Activated CD8-positive, alpha-beta T cell treated with anti-CD3 and anti-CD28 coated beads, Interleukin-2, amount 10 ng/mL, durations not matched to agents 7 days and 5 days (primary cell): ENCODE data around the gene GC. TPM values are rescaled to one million over a fixed set of nuclear protein-coding genes. Genes with fewer than 3 reads are reported as not detected.
"Not testable (repeated sequence)": the region's sequence is repeated elsewhere in the genome, so short reads cannot be mapped to it uniquely, and the experiment has no call there.

ENCODE experiments used
- ATAC-seq: fragments of 150-1000 bp; cut with Tn5 transposase; one replicate; pipeline ENCODE4 v1.10.0; 2021; ENCODE audit warnings: moderate library complexity
- CTCF ChIA-PET: fragments of 350-600 bp; sonication (Branson Sonifier 250); formaldehyde crosslinking; loops from one replicate; lab custom pipeline; 2021; ENCODE audit warnings: antibody characterized with exemption; lab: Charles Lee
- POLR2A ChIA-PET: fragments of 350-600 bp; sonication (Branson Sonifier 250); formaldehyde crosslinking; loops from one replicate; lab custom pipeline; 2021; ENCODE audit warnings: antibody characterized with exemption; lab: Charles Lee
- DNase-seq: peaks from one replicate; pipeline ENCODE4 v3.0.0-alpha.2; 2020
- H3K27ac Mint-ChIP-seq: one replicate; pipeline ENCODE4 v1.8.0; 2021; ENCODE audit warnings: mild to moderate bottlenecking, mixed read lengths
- H3K27me3 Mint-ChIP-seq: one replicate; pipeline ENCODE4 v1.8.0; 2021; ENCODE audit warnings: low read depth, mixed read lengths
- H3K36me3 Mint-ChIP-seq: one replicate; pipeline ENCODE4 v1.8.0; 2021; ENCODE audit warnings: low read depth, mixed read lengths
- H3K4me1 Mint-ChIP-seq: one replicate; pipeline ENCODE4 v1.8.0; 2021; ENCODE audit warnings: low read depth, mixed read lengths
- H3K4me3 Mint-ChIP-seq: one replicate; pipeline ENCODE4 v1.8.0; 2021; ENCODE audit warnings: mild to moderate bottlenecking, mixed read lengths
- H3K9me3 Mint-ChIP-seq: one replicate; pipeline ENCODE4 v1.8.0; 2022; ENCODE audit warnings: mixed read lengths; ENCODE audit not compliant: insufficient read depth
- total RNA-seq, 2 experiments: library from RNA; stranded (reverse); gene quantifications; one replicate each; pipeline ENCODE4 v1.2.3, GENCODE V29; 2021

The GC gene
- total RNA-seq, 2 experiments from 2014 or later = not detected

DNA sequence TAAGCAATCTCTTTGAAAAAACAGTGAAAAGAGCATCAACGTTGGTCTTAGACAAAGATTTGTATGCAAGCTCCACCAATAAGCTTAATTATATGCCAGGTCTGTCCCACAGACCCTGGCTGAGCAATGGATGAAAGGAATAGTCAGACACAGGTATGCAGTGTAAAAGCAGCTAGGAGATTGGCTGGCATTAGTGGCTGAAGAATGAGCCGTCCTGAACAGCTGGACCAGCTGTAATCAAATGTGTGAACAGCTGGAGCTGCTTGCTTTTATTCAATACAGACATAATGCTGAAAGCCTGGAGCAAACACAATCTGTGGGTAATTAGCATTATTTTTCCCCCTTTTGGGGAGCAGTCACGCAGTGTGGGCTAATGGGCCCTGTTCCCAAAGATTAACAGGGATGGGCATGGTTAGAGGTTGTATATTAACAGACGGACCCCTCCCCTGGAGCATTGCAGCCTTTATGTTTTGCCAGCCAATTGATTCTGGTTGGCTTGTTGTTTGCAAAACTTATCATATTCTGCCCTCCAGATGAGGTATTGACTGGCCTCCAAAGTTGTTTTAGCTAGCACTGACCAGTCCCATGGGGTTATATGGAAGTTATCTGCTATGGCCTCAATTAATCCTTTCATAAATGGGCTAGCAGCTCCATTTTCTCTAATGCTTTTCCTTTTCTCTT lies 20.3 kb upstream of the GC start:
- CTCF ChIA-PET, H3K27me3 Mint-ChIP-seq, DNase-seq, H3K4me3 Mint-ChIP-seq, POLR2A ChIA-PET, H3K4me1 Mint-ChIP-seq, H3K9me3 Mint-ChIP-seq, ATAC-seq, H3K27ac Mint-ChIP-seq, H3K36me3 Mint-ChIP-seq: not testable (repeated sequence)

DNA sequence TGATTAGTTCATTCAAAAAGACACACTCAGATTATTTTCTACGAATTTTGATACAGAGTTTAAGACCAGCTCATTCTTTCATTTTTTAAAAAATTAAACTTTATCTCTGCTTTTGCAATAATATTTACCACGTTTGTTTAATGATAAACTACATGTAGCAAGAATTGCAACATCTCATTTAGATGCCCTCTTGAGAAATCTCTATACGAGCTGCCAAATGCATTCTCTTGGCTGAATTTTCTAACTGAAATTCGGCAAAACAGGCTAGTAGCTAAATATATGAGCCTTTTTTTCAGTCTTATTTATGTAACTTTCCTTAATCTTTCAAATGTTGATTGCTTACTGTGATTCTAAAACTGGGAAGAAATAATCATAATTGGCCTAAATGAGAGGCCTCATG lies 2.1 kb upstream of the GC start:
- no peak for DNase-seq
- no peaks in the 10 kb centered on the region for H3K4me1 Mint-ChIP-seq
- CTCF ChIA-PET = no interaction called here

DNA sequence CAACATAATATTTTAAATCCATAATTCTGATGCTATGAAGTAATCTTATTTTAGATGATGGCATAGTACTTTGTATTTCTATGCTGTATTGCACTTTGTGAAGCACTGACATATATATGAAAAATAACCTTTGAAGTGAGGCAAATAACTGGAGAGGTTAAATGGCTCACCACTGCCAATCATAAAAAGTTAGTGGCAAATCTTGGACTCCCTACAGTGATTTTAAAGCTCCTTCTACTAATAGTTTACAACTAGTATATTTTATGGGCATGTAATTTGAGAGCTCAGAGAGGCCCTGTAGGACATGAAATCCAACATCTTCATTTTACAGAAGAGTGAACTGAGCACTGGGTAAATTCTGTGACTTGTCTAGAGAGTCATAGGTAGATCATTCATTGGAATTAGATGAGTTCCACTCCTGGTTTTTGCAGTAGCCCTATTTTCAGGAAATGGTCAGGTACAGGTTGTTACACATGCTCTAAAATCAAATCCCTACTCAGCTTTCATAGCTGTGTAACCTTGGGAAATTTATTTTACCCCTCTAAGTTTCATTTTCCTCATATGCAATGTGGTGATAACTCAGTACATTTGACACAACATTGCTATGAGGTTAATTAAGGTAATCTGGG lies 804 bp upstream of the GC start:
- H3K36me3 Mint-ChIP-seq = no peaks in the 10 kb centered on the region
- DNase-seq (no peak), ATAC-seq (no peak)
- ChIA-PET POLR2A (no interaction called here), CTCF (no interaction called here)
- no peaks in the 10 kb centered on the region for H3K4me1 Mint-ChIP-seq
- H3K27ac Mint-ChIP-seq = no peak overlapping the region
- no peak overlapping the region for H3K4me3 Mint-ChIP-seq
- H3K27me3 Mint-ChIP-seq = peaks cover 2% of the 10 kb centered on the region
- no peaks in the 10 kb centered on the region for H3K9me3 Mint-ChIP-seq

More for the DNA sequence above, 2.1 kb upstream of the GC start:
- ATAC-seq = no peak
- Mint-ChIP-seq H3K27me3 (peaks cover 2% of the 10 kb centered on the region), H3K36me3 (no peaks in the 10 kb centered on the region), H3K4me3 (no peak overlapping the region), H3K9me3 (no peaks in the 10 kb centered on the region), H3K27ac (no peak overlapping the region)
- POLR2A ChIA-PET = no interaction called here

DNA sequence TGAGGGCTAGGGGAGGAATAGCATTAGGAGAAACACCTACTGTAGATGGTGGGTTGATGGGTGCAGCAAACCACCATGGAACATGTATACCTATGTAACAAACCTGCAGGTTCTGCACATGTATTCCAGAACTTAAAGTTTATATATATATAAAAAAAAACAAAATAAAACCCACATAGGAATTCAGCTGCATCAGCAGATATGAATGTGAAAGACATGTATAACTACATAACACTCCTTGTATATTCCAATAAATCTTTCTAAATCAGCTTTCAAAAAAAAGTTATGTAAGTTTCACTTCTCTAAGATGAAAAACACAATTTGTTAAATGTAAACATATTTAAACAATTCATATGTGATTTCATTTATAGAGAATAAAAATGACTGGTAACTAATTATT lies 6.0 kb downstream of the GC start:
- ChIA-PET CTCF (interaction anchor here (0.7 kb wide), 1 partner anchor 589 kb away, joined by 3 read pairs; no protein-coding TSS in a partner anchor), POLR2A (no interaction called here)
- ATAC-seq (no peak), DNase-seq (no peak)
- H3K4me1 Mint-ChIP-seq = no peaks in the 10 kb centered on the region
- no peak overlapping the region for H3K4me3 Mint-ChIP-seq
- no peaks in the 10 kb centered on the region for H3K27me3 Mint-ChIP-seq
- H3K36me3 Mint-ChIP-seq = no peaks in the 10 kb centered on the region
- no peaks in the 10 kb centered on the region for H3K9me3 Mint-ChIP-seq
- H3K27ac Mint-ChIP-seq = no peak overlapping the region

DNA sequence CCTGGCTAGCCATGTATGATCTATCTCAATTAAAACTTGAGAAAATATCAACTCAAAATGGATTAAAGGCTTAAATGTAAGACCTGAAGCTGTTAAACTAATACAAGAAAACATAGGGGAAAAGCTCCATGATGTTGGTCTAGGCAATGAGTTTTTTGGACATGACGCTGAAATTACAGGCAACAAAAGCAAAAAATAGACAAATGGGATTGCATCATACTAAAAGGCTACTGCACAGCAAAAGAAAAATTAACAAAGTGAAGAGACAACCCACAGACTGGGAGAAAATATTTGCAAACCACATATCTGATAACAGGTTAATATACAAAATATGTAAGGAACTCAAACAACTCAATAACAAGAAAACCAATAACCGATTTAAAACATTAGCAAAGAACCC lies 8.4 kb downstream of the GC start:
- no peak for ATAC-seq
- Mint-ChIP-seq H3K27ac (no peak overlapping the region), H3K4me3 (no peak overlapping the region)

DNA sequence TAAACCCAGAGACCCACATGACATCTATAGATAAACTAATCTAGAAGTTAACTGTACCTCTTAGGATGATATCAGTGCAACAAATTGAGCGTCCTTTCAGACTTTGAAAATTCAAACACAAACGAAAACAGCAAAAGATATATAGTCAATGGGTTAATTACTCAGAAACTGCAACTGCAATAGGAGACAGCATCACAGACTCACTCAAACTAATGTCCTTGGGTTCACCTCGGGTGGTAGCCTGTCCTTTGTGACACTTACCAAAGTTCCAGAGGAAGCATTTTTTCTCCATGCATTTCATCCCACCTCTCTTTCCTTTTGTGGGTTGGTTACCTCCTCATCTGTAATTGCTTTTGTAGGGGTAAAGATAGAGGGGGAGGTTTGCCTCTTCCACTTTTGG lies 9.7 kb downstream of the GC start:
- DNase-seq (no peak), ATAC-seq (no peak)
- POLR2A ChIA-PET = no interaction called here
- no peak overlapping the region for H3K27ac Mint-ChIP-seq
- CTCF ChIA-PET = no interaction called here
- no peaks in the 10 kb centered on the region for H3K27me3 Mint-ChIP-seq
- no peaks in the 10 kb centered on the region for H3K36me3 Mint-ChIP-seq
- no peak overlapping the region for H3K4me3 Mint-ChIP-seq
- H3K9me3 Mint-ChIP-seq = no peaks in the 10 kb centered on the region
- no peaks in the 10 kb centered on the region for H3K4me1 Mint-ChIP-seq

More for the DNA sequence above, 8.4 kb downstream of the GC start:
- Mint-ChIP-seq H3K27me3 (no peaks in the 10 kb centered on the region), H3K4me1 (no peaks in the 10 kb centered on the region), H3K36me3 (no peaks in the 10 kb centered on the region), H3K9me3 (no peaks in the 10 kb centered on the region)
- ChIA-PET POLR2A (no interaction called here), CTCF (no interaction called here)
- no peak for DNase-seq

DNA sequence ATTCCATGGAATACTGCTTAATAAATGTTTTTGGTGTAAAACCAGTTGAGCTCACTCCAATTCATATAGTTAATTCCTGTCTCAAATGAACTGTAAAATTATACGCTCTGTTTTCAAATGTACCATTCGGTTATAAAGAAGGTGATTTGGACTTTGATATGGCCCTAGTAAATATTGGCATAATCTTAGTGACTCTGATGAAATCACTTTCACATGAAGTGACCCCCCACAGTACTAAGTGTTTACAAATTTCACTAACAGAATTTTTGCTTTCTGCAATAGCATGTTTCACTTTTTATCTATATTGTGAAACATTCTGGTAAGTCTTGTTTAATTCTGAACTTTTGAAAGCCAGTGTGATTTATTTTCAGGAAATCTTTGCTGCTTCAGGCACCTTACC lies 10.9 kb downstream of the GC start:
- ChIA-PET CTCF (no interaction called here), POLR2A (no interaction called here)
- H3K4me3 Mint-ChIP-seq = no peak overlapping the region
- no peaks in the 10 kb centered on the region for H3K4me1 Mint-ChIP-seq
- H3K9me3 Mint-ChIP-seq = no peaks in the 10 kb centered on the region
- DNase-seq (no peak), ATAC-seq (no peak)
- no peak overlapping the region for H3K27ac Mint-ChIP-seq
- H3K27me3 Mint-ChIP-seq = no peaks in the 10 kb centered on the region
- no peaks in the 10 kb centered on the region for H3K36me3 Mint-ChIP-seq

DNA sequence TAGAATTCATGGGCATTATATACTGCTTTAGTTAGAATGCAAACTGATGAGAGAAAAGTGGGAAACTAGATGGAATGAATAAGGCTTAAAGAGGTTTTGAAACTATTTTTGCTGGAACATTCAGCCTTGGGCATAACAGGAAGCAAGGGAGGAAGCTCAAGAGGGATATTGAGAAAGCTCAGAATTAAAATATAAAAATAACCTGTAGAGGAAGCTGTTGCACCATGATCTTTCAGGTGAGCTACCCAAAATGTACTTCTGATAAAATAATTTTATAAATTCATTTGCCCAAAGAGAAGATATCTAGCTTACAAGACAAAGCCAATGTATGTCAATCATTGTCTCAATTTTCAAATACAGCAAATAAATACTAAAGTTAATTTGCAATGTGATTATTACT lies 11.3 kb downstream of the GC start:
- CTCF ChIA-PET = no interaction called here
- POLR2A ChIA-PET = no interaction called here
- H3K27ac Mint-ChIP-seq = no peak overlapping the region
- ATAC-seq = no peak
- H3K4me1 Mint-ChIP-seq = no peaks in the 10 kb centered on the region
- no peaks in the 10 kb centered on the region for H3K27me3 Mint-ChIP-seq
- no peak overlapping the region for H3K4me3 Mint-ChIP-seq
- H3K36me3 Mint-ChIP-seq = no peaks in the 10 kb centered on the region
- H3K9me3 Mint-ChIP-seq = no peaks in the 10 kb centered on the region
- DNase-seq = no peak

DNA sequence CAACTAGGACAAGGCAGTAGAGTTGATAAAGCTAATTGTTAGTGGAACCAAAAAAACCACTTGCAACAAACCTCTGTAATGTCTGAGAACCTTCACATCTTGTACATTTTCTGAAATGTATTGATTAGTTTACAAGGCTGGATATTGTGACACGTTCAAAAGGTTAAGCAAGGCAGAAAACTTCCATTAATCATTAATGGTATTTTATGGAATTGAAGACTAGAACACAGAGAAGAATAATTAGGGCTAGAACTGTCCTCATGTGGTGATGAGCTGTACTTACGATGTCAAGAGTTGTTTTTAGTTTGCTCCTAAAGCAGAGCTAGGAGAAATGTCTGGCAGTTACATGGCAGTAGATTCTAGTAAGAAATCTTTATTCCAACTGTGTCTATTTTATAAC lies 12.3 kb downstream of the GC start:
- ChIA-PET POLR2A (no interaction called here), CTCF (no interaction called here)
- Mint-ChIP-seq H3K4me3 (no peak overlapping the region), H3K4me1 (no peaks in the 10 kb centered on the region), H3K27me3 (no peaks in the 10 kb centered on the region), H3K27ac (no peak overlapping the region), H3K36me3 (no peaks in the 10 kb centered on the region), H3K9me3 (no peaks in the 10 kb centered on the region)
- DNase-seq (no peak), ATAC-seq (no peak)

DNA sequence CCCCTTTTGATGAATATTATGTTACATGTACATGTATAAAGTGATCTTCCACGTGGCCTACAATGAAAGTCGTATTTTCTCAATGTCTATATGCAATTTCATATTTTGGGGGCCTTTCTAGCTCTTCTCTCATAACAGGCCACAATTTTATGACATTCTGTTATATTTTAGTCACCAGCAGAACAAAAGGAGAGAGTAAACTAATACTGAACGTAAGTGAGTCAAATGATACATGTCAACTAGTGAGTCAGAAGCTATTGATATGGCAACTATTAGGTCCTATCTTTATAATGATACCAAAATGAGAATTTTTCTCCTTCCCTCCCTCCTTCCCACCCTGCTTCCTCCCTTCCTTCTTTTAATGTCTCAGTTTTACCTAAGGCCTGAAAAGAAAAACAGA lies 14.4 kb downstream of the GC start:
- ChIA-PET CTCF (no interaction called here), POLR2A (no interaction called here)
- H3K36me3 Mint-ChIP-seq = no peaks in the 10 kb centered on the region
- H3K27me3 Mint-ChIP-seq = no peaks in the 10 kb centered on the region
- ATAC-seq (no peak), DNase-seq (no peak)
- no peaks in the 10 kb centered on the region for H3K9me3 Mint-ChIP-seq
- H3K4me1 Mint-ChIP-seq = no peaks in the 10 kb centered on the region
- H3K27ac Mint-ChIP-seq = no peak overlapping the region
- no peak overlapping the region for H3K4me3 Mint-ChIP-seq

DNA sequence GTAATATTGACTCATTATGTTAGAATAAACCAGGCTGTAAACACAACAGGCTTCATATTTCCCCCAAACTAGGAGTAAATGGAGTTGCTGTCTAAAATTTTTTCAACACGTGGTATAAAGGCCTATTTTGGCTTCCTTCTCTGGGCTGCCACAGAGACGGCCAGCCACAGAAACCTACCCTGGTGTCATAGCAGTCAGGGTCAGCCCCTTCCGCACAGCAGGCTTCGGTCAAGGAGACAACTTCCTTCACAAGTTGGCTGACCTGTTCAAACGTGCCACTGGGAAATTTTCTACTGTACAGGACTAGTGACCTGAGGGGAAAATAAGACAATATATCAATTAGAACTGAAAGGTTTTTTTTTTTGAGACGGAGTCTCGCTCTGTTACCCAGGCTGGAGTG lies 15.8 kb downstream of the GC start:
- no peak for DNase-seq
- Mint-ChIP-seq H3K4me1 (no peaks in the 10 kb centered on the region), H3K9me3 (no peaks in the 10 kb centered on the region), H3K4me3 (no peak overlapping the region), H3K36me3 (no peaks in the 10 kb centered on the region), H3K27me3 (no peaks in the 10 kb centered on the region), H3K27ac (no peak overlapping the region)
- ChIA-PET CTCF (no interaction called here), POLR2A (no interaction called here)
- no peak for ATAC-seq

DNA sequence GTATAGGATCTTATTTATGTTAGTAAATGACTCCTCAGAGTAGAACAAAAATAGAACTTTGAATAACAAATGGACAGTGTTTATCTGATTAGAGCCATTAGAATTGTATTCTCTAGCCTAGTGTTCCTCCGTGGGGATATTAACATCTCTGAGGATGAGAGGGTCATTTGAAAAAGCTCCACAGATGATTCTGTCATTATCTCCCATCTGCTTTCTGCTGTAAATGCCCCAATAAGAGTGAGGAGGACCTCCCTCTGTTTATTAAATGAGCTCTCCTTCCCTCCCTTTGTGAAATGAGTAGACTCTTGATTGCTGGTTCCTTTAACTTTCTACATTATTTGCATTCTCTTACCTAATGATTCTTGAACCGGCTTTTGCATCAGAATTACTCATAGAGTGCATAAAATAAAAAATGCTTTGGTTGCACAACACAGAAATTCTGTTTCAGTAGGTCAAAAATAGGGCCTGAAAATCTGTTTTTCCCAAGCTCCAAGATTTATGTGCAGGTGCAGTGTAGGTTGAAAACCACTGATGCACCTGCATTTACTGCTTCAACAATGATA lies 18.0 kb downstream of the GC start:
- DNase-seq (no peak), ATAC-seq (no peak)
- Mint-ChIP-seq H3K27me3 (no peaks in the 10 kb centered on the region), H3K4me1 (no peaks in the 10 kb centered on the region), H3K36me3 (no peaks in the 10 kb centered on the region), H3K4me3 (no peak overlapping the region), H3K27ac (no peak overlapping the region), H3K9me3 (no peaks in the 10 kb centered on the region)
- CTCF ChIA-PET = no interaction called here
- POLR2A ChIA-PET = no interaction called here
